Activated naive CD4-positive, alpha-beta T cell treated with anti-CD3 and anti-CD28 coated beads, Interleukin-2, amount 10 ng/mL, durations not matched to agents 7 days and 5 days (primary cell): ENCODE data around the gene CADPS.

Source experiments
- CTCF ChIA-PET: fragments of 350-600 bp; sonication (Branson Sonifier 250); formaldehyde crosslinking; loops from one replicate; lab custom pipeline; 2021; ENCODE audit warnings: antibody characterized with exemption; lab: Charles Lee
- DNase-seq: peaks from one replicate; pipeline ENCODE4 v3.0.0-alpha.2; 2020
- H3K27ac Mint-ChIP-seq: one replicate; pipeline ENCODE4 v1.8.0; 2021; ENCODE audit warnings: mild to moderate bottlenecking, moderate library complexity, mixed read lengths
- H3K27me3 Mint-ChIP-seq: one replicate; pipeline ENCODE4 v1.8.0; 2021; ENCODE audit warnings: mild to moderate bottlenecking, mixed read lengths
- H3K36me3 Mint-ChIP-seq: one replicate; pipeline ENCODE4 v1.8.0; 2021; ENCODE audit warnings: mixed read lengths
- H3K4me1 Mint-ChIP-seq: one replicate; pipeline ENCODE4 v1.8.0; 2021; ENCODE audit warnings: mixed read lengths
- H3K4me3 Mint-ChIP-seq: one replicate; pipeline ENCODE4 v1.8.0; 2021; ENCODE audit warnings: mild to moderate bottlenecking, moderate library complexity, mixed read lengths
- H3K9me3 Mint-ChIP-seq: one replicate; pipeline ENCODE4 v1.8.0; 2021; ENCODE audit warnings: mixed read lengths

Gene CADPS

GRCh38 chr3:62366126-62366484 is 509.1 kb downstream of the CADPS start:
- Mint-ChIP-seq H3K4me1 (no peaks in the 10 kb centered on the region), H3K27me3 (peaks cover 67% of the 10 kb centered on the region), H3K27ac (no peak overlapping the region), H3K4me3 (no peak overlapping the region), H3K36me3 (no peaks in the 10 kb centered on the region), H3K9me3 (no peaks in the 10 kb centered on the region)
- CTCF ChIA-PET: no interaction called here
- DNase-seq: no peak

GRCh38 chr3:62365391-62366125 is 509.7 kb downstream of the CADPS start:
- peaks cover 61% of the 10 kb centered on the region for H3K27me3 Mint-ChIP-seq

GRCh38 chr3:62364191-62364590 is 511.0 kb downstream of the CADPS start:
- Mint-ChIP-seq H3K4me1 (no peaks in the 10 kb centered on the region), H3K9me3 (no peaks in the 10 kb centered on the region), H3K27ac (no peak overlapping the region), H3K27me3 (peaks cover 47% of the 10 kb centered on the region), H3K36me3 (no peaks in the 10 kb centered on the region), H3K4me3 (no peak overlapping the region)
- DNase-seq: no peak
- CTCF ChIA-PET: no interaction called here

More at GRCh38 chr3:62365391-62366125, 509.7 kb downstream of the CADPS start:
- H3K4me1 Mint-ChIP-seq: no peaks in the 10 kb centered on the region
- CTCF ChIA-PET: no interaction called here
- DNase-seq: no peak
- H3K4me3 Mint-ChIP-seq: no peak overlapping the region
- H3K36me3 Mint-ChIP-seq: no peaks in the 10 kb centered on the region
- no peak overlapping the region for H3K27ac Mint-ChIP-seq
- H3K9me3 Mint-ChIP-seq: no peaks in the 10 kb centered on the region

GRCh38 chr3:62363275-62363674 is 511.9 kb downstream of the CADPS start:
- no peak overlapping the region for H3K27ac Mint-ChIP-seq
- DNase-seq: no peak
- no peaks in the 10 kb centered on the region for H3K4me1 Mint-ChIP-seq
- no peak overlapping the region for H3K4me3 Mint-ChIP-seq
- CTCF ChIA-PET: no interaction called here
- peaks cover 38% of the 10 kb centered on the region for H3K27me3 Mint-ChIP-seq
- H3K9me3 Mint-ChIP-seq: no peaks in the 10 kb centered on the region
- H3K36me3 Mint-ChIP-seq: no peaks in the 10 kb centered on the region

GRCh38 chr3:62361824-62362223 is 513.4 kb downstream of the CADPS start:
- CTCF ChIA-PET: no interaction called here
- no peaks in the 10 kb centered on the region for H3K9me3 Mint-ChIP-seq
- peaks cover 24% of the 10 kb centered on the region for H3K27me3 Mint-ChIP-seq
- H3K4me1 Mint-ChIP-seq: no peaks in the 10 kb centered on the region
- no peaks in the 10 kb centered on the region for H3K36me3 Mint-ChIP-seq
- H3K4me3 Mint-ChIP-seq: no peak overlapping the region
- no peak for DNase-seq
- no peak overlapping the region for H3K27ac Mint-ChIP-seq

- Mint-ChIP-seq H3K9me3 (no peaks in the 10 kb centered on the region), H3K4me1 (no peaks in the 10 kb centered on the region), H3K36me3 (no peaks in the 10 kb centered on the region), H3K27me3 (peaks cover 18% of the 10 kb centered on the region), H3K27ac (no peak overlapping the region), H3K4me3 (no peak overlapping the region)
- CTCF ChIA-PET: no interaction called here
- DNase-seq: no peak
Measured at GRCh38 chr3:62361261-62361660, 514.0 kb downstream of the CADPS start.

- Mint-ChIP-seq H3K36me3 (no peaks in the 10 kb centered on the region), H3K4me1 (no peaks in the 10 kb centered on the region), H3K4me3 (no peak overlapping the region), H3K27ac (no peak overlapping the region), H3K27me3 (peaks cover under 1% of the 10 kb centered on the region), H3K9me3 (no peaks in the 10 kb centered on the region)
- DNase-seq: no peak
- CTCF ChIA-PET: no interaction called here
Measured at GRCh38 chr3:62359531-62359930, 515.7 kb downstream of the CADPS start.

GRCh38 chr3:62356356-62356755 is 518.9 kb downstream of the CADPS start:
- Mint-ChIP-seq H3K27ac (no peak overlapping the region), H3K27me3 (peaks cover under 1% of the 10 kb centered on the region), H3K4me3 (no peak overlapping the region), H3K36me3 (no peaks in the 10 kb centered on the region), H3K9me3 (no peaks in the 10 kb centered on the region), H3K4me1 (no peaks in the 10 kb centered on the region)
- CTCF ChIA-PET: no interaction called here
- no peak for DNase-seq

- Mint-ChIP-seq H3K4me3 (no peak overlapping the region), H3K27ac (no peak overlapping the region), H3K4me1 (no peaks in the 10 kb centered on the region), H3K9me3 (no peaks in the 10 kb centered on the region), H3K36me3 (no peaks in the 10 kb centered on the region), H3K27me3 (peaks cover 4% of the 10 kb centered on the region)
- no peak for DNase-seq
- CTCF ChIA-PET: no interaction called here
Measured at GRCh38 chr3:62355703-62356102, 519.5 kb downstream of the CADPS start.
